ENCODE data around the gene CCNB2. TPM values are rescaled to one million over a fixed set of nuclear protein-coding genes. Genes with fewer than 3 reads are reported as not detected.

CCNB2 gene
- polyA plus RNA-seq, 1 donor from 2014 or later, result 4.4 TPM

GRCh38 chr15:59165726-59166125, 60.8 kb downstream of the CCNB2 start:
- no peaks in the 10 kb centered on the region for H3K79me2 ChIP-seq (replicated peaks; ENCODE audit: insufficient read depth, low read length)
- H3K27me3 ChIP-seq (ENCODE audit: insufficient read depth, low read depth, low read length), result no peaks in the 10 kb centered on the region
- no peaks in the 10 kb centered on the region for H3K9me2 ChIP-seq (ENCODE audit: insufficient read depth, low read length)
- no peak overlapping the region for H2AFZ ChIP-seq (ENCODE audit: low read depth, low read length)
- H3K9me3 ChIP-seq (ENCODE audit: low read length), result no peaks in the 10 kb centered on the region
- no peak overlapping the region for H3K27ac ChIP-seq (ENCODE audit: low read length)
- H3K4me3 ChIP-seq (ENCODE audit: low read length), result no peak overlapping the region
- H3F3A ChIP-seq (ENCODE audit: insufficient read depth, low read length, poor library complexity, severe bottlenecking), result no peaks in the 10 kb centered on the region
- H3K9ac ChIP-seq (ENCODE audit: low read length), result no peak overlapping the region
- no peak overlapping the region for H3K4me2 ChIP-seq (ENCODE audit: low read length)
- H4K20me1 ChIP-seq (ENCODE audit: insufficient read depth), result no peaks in the 10 kb centered on the region
- no peak for TF ChIP-seq EZH2 (IDR thresholded peaks at IDR 0.05; ENCODE audit: borderline replicate concordance, insufficient read depth, low read length, poor library complexity, severe bottlenecking)
- no peak for TF ChIP-seq SMC3 (conservative IDR thresholded peaks at IDR 0.05; ENCODE audit: poor library complexity)
- TF ChIP-seq CTCF (IDR thresholded peaks at IDR 0.05; ENCODE audit: poor library complexity, severe bottlenecking), result no peak
- TF ChIP-seq POLR2AphosphoS5 (IDR thresholded peaks at IDR 0.05), result no peak
- no peak for TF ChIP-seq MXI1 (conservative IDR thresholded peaks at IDR 0.05; ENCODE audit: poor library complexity, severe bottlenecking)
- no peak for TF ChIP-seq RAD21 (conservative IDR thresholded peaks at IDR 0.05)
- TF ChIP-seq TAF1 (IDR thresholded peaks at IDR 0.05; ENCODE audit: low read depth), result no peak
- TF ChIP-seq REST (IDR thresholded peaks at IDR 0.05; ENCODE audit: borderline replicate concordance), result no peak
- TF ChIP-seq EP300 (conservative IDR thresholded peaks at IDR 0.05; ENCODE audit: poor library complexity, severe bottlenecking), result no peak
- H3K36me3 ChIP-seq (ENCODE audit: insufficient read depth, low read length), result no peaks in the 10 kb centered on the region

DNA sequence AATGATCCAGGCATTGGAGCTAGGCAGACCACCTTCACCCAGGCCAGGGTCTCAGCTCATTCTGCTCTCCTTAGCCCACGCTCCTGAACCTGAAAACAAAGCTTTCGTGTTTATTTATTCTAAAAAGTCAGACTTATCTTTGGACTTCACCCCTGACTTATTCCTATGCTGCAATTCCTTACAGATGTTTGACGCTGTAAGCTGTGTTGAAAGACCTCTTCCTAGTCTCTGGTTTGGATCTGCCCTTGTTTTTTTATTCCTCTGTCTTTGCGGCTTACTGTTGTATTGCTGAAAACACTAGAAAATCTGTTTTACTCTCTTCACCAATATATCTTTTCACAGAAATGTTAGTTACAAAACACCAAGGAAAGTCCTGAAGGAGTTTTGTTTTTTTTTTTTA, 61.2 kb downstream of the CCNB2 start:
- Histone ChIP-seq H3K36me3 (ENCODE audit: insufficient read depth, low read length) (no peaks in the 10 kb centered on the region), H4K20me1 (ENCODE audit: insufficient read depth) (no peaks in the 10 kb centered on the region), H3K4me2 (ENCODE audit: low read length) (no peak overlapping the region), H3K9me2 (ENCODE audit: insufficient read depth, low read length) (no peaks in the 10 kb centered on the region), H3K4me3 (ENCODE audit: low read length) (no peak overlapping the region), H3K27ac (ENCODE audit: low read length) (no peak overlapping the region), H3K9me3 (ENCODE audit: low read length) (no peaks in the 10 kb centered on the region), H3K27me3 (ENCODE audit: insufficient read depth, low read depth, low read length) (no peaks in the 10 kb centered on the region), H3F3A (ENCODE audit: insufficient read depth, low read length, poor library complexity, severe bottlenecking) (no peaks in the 10 kb centered on the region), H2AFZ (ENCODE audit: low read depth, low read length) (no peak overlapping the region), H3K79me2 (replicated peaks; ENCODE audit: insufficient read depth, low read length) (no peaks in the 10 kb centered on the region), H3K9ac (ENCODE audit: low read length) (no peak overlapping the region)
- no peak for TF ChIP-seq RAD21 (conservative IDR thresholded peaks at IDR 0.05)
- TF ChIP-seq SMC3 (conservative IDR thresholded peaks at IDR 0.05; ENCODE audit: poor library complexity), result no peak
- no peak for TF ChIP-seq CTCF (IDR thresholded peaks at IDR 0.05; ENCODE audit: poor library complexity, severe bottlenecking)
- TF ChIP-seq MXI1 (conservative IDR thresholded peaks at IDR 0.05; ENCODE audit: poor library complexity, severe bottlenecking), result no peak
- TF ChIP-seq POLR2AphosphoS5 (IDR thresholded peaks at IDR 0.05), result no peak

Data from neural cell (in vitro differentiated cells).